ENCODE results near the gene TMEM184C.

Gene TMEM184C

DNA sequence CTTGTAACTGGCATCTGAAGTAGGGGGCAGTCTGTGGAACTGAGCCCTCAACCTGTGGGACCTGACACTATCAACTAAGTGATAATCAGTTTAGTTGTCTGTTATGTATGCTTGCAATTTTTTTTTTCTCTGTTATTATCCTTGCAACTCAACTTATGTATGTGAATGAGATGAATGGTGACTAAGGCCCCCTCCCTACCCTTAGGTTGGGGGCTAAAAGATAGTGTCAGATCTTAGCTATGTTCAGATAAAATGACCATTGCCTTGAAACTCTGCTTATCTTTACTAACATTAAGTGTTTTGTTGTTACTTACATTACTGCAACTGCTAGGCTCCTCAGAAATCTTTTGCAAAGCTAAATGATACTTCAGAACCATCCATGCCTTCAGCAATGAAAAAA lies 31.5 kb downstream of the TMEM184C start:
- DNase-seq (ENCODE audit: low read depth in 1 of 2, low spot score in 1 of 2) = no peak

DNA sequence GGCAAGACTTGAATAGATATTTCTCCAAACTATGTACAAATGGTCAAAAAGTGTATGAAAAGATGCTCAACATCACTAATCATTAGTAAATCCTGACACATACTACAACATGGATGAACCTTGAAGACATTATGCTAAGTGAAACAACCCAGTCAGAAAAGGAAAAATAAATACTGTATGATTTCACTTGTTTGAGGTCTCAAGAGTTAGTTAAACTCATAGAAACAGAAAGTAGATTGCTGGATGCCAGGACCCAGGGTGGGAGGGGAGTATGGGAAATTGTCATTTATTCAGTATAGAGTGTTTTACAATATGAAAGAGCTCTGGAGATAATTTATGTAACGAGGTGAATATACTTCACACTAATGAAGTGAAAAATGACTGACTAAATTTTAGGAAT lies 34.4 kb downstream of the TMEM184C start:
- DNase-seq (ENCODE audit: low read depth in 1 of 2, low spot score in 1 of 2) = no peak

DNA sequence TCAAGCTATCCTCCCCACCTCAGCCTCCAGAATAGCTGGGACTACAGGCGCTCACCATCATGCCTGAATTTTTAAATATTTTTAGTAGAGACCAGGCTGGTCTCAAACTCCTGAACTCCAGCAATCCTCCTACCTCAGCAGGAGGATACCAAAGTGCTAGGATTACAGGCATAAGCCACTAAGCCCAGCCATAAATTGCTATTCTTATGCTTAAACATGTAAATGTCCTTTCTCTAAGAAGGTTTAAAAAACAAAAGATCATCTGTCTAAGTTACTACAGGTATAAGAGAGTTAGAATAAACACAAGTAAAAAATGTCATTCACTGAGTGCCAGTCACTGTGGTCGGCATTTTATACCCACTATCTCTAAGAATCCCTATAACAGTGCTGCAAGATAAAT lies 38.4 kb downstream of the TMEM184C start:
- no peak for DNase-seq (ENCODE audit: low read depth in 1 of 2, low spot score in 1 of 2)

DNA sequence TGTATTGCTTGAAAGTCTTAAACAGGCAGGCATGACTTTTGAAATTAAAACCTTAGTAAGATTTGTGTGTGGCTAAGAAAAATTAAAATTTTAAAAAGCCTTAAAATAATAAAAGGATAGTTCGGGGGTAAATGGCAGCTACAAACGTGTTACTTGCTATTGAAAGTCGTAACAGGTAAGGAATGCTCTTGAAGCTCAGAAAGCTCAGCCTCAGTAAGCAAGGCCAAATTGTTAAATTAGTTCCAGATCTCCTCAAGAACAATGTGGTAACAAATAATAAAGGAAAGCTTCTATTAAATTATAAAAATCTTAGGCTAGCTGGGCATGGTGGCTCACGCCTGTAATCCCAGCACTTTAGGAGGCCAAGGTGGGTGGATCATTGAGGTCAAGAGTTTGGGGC lies 41.3 kb downstream of the TMEM184C start:
- no peak for DNase-seq (ENCODE audit: low read depth in 1 of 2, low spot score in 1 of 2)

DNA sequence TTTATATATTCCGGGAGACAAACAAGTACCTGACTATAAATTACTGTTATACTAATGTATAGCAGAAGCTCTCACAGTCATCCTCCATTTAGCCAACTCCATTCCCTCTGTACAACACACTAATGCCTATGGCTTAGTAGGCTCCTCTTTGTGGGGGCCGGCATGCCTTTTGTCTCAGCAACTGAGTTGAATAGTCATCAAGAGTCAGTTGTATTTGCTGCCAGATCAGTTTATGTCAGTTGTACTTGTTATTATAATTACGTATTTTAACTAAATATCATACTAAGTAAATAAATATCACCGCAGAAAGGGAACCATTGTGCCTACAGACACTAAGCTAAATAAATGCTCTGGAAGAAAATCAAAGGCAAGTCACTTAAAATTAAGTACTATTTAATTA lies 56.9 kb downstream of the TMEM184C start:
- no peak for DNase-seq (ENCODE audit: low read depth in 1 of 2, low spot score in 1 of 2)

DNA sequence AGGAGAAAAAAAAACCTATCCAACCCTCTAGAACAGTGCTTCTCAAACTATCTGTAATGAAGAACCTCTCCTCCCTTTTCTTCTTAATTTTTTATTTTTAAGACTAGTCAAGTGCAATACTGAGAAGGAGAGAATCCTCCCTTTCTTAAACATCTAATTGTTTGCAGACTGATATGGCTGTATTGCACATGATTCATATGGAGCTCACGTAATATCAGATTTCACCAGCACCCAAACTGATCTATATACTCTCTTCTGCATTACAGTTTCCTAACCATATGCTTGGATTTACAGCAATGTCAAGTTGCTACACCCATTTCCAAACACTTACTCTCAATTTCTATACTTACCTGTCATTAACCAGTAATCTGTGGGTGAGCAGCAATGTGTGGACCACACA lies 57.3 kb downstream of the TMEM184C start:
- no peak for DNase-seq (ENCODE audit: low read depth in 1 of 2, low spot score in 1 of 2)

DNA sequence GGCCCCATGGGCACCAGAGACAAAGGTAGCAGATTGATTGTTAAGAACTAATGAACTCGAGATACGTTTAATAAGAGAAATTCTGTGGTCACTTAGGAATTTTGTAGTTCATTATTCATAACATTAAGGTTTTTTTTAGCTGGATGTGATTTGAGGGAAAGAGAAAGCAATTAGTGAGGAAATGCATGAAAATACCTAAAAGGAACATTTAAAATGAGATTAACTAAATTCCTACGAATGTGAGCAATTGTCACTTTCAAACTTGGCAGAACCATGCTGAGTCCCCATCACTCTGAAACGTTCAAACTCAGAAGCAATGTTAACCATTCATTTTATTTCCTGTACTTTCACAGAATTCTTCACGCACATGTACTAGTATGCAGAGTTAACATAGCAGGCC lies 60.9 kb downstream of the TMEM184C start:
- no peak for DNase-seq (ENCODE audit: low read depth in 1 of 2, low spot score in 1 of 2)

DNA sequence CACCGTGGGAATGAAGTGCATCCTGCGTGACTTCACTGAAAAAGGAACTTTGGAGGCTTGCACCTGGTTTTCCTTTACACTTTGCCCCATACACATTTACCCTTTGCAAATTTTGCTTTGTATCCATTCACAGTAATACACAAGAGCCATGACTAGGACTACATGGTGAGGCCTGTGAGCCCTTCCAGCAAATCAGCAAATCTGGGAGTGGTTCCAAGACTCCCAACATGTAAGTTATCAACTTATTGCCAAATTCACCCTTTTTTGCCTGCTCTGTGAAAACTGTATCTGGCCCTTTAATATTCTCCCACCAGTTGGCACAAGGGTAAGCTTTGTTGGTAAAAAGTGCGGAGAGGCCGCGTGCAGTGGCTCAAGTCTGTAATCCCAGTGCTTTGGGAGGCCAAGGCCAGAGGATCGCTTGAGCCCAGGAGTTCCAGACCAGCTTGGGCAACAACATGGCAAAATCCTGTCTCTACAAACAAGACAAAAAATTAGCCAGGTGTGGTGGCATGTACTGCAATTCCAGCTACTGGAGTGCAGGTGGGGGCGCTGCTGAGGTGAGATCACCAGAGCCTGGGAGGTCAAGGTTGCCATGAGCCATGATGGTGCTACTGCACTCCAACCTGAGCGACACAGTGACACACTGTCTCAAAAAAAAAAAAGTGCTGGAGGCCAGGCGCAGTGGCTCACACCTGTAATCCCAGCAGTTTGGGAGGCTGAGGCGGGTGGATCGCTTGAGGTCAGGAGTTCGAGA lies 61.8 kb downstream of the TMEM184C start:
- no peak for DNase-seq (ENCODE audit: low read depth in 1 of 2, low spot score in 1 of 2)

DNA sequence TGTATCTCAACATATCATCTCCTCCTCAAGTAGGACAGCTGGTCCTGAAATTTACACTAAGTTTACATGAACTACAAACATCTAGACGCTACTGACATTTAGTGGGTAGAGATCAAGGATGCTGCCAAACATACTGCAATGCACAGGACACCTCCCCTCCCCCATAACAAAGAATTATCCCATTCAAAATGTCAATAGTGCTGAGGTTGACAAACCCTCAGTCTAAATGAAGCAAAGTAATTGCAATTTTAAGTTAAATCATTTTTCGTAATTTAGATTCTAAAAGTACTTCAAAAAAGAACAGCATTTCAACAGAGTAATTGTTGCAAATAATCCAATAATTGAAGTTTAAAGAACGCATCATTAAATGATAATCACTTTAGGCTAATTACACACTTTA lies 65.6 kb downstream of the TMEM184C start:
- no peak for DNase-seq (ENCODE audit: low read depth in 1 of 2, low spot score in 1 of 2)

DNA sequence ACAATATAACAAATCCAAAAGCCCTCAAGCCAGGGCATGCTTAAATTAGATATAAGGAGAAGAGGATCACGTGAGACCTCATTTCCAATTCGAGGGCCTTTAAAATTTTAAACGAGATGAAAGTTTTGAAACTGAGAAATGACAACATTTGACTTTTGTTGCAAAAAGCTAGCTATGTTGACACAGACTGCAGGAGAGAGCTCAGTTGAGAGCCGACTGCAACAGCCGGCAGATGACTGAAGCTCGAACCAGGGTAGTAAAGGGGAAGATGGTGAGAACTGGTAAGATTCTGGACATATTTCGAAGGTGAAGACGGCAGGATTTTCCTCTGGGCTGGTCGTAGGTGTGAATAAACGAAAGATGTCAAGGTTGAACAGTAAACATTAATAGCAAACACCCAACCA lies 66.0 kb downstream of the TMEM184C start:
- peak in 1 of 2 donors; percentile 5 for DNase-seq (ENCODE audit: low read depth in 1 of 2, low spot score in 1 of 2)

DNA sequence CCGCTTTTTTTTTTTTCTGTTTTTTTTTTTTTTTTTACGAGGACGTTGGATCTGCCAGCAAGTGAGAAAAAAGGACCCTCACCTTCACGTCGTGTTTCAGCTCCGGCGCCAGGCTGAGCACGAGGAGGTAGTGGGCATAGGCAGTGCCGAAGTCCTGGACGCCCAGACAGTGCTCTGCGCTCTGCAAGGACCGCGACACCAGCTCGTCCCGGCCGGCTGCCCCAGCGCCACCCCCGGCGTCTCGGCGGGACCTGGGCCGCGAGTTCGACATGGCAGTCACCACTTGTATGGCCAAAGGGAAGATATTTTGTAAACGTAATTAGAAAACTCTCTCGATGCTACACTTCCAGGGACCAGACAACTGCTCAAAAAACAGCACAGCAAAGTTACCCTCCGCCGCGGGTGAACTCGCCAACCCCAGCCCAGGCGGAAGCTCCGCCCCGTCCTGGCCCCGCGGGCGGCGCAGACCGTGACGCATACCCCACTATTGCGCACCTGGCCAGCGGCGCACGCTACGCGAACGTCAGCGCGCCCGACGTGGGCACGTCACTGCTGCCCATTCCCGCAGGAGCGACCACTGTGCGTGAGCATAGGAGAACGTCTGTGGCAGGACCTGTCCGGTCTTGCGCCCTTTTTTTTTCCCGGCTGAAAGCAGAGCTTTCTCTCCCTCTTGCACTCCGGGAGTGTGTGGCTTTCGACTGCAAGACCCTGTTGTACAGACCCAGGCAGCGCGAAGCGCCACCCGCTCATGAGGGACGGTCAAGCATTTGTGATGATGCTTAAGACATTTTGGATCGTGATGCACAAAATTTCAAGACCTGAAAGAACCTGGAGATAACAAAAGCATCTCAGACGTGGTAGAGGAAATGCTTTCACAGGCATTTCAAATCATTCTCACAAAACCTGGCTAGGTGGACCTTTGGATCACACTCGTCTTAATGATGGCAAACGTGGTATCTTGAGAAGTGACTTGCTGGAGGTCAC lies 66.8 kb downstream of the TMEM184C start, which contains the start of gene PRMT9:
Gene PRMT9, minus strand, starts transcription at position 447 of the 984 bp plus-strand sequence. Its CDS starts 176 bp downstream, at position 271.
- DNase-seq (ENCODE audit: low read depth in 1 of 2, low spot score in 1 of 2) = peak; percentile 69 to 83

DNA sequence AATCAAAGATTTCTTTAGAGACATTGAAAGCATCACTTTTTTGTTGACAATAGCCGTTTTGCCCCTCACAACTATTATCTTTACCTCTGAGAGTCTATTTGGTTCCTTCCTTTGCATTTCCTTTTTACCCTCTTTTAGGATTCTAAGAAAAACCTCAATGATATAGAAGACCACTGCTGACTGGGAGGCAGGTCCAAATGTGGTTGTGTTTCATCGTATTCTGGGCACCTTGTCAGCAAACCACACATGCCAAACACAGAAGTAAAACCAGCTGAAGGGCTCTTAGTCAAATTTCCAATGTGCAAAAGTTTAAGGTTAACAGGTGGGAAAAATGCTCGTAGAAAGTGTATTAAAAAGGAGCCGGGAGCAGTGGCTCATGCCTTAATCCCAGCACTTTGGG lies 71.9 kb downstream of the TMEM184C start:
- DNase-seq (ENCODE audit: low read depth in 1 of 2, low spot score in 1 of 2) = no peak

DNA sequence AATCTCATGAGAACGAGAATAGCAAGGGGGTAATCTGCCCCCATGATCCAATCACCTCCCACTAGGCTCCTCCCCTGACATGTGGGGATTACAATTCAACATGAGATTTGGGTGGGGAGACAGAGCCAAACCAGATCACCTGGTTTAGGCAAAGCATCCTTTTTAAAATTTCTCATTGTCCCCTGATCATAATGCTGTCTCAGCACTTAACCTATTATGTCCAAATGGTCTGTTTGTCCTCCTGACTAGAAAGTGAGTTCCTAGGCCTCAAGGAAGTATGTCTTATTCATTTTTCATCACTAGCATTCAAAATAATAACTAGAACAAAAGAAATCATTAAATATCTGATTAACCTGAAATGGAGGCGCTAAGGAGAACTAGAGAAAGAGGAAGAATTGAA lies 74.6 kb downstream of the TMEM184C start:
- no peak for DNase-seq (ENCODE audit: low read depth in 1 of 2, low spot score in 1 of 2)

DNA sequence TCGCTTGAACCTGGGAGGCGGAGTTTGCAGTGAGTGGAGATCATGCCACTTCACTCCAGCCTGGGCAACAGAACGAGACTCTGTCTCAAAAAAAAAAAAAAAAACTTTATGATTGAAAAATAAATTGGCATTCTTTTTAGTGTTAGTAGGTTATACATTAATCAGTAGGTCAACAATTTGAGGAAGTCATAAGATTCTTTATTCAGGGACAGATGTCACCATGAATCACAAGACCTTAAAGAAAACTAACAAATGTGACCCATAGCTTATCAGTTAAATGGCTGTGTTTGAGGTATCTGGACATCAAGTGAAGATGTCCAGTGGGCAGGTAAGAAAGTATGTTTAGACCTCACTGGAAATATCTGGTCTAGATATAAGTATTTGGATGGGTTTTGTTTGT lies 76.0 kb downstream of the TMEM184C start:
- no peak for DNase-seq (ENCODE audit: low read depth in 1 of 2, low spot score in 1 of 2)

DNA sequence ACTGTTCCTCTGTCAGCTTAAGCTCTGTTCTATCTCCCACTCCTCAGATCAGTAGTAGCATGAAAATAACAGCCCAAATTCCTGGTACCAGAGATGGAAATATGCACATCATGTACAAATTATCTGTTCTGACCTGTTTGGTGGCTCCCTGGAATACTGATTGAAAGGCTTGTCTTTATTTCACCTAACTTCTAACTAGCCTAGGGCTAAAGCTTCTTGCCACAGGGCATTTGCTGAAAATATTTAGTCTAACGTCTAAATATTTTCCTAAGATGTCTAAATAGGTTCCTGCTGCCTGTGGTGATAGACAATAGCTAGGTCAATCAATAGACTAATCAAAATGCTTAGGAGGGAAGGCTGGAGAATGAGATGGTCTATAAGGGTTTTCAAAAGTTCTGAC lies 79.7 kb downstream of the TMEM184C start:
- DNase-seq (ENCODE audit: low read depth in 1 of 2, low spot score in 1 of 2) = no peak

DNA sequence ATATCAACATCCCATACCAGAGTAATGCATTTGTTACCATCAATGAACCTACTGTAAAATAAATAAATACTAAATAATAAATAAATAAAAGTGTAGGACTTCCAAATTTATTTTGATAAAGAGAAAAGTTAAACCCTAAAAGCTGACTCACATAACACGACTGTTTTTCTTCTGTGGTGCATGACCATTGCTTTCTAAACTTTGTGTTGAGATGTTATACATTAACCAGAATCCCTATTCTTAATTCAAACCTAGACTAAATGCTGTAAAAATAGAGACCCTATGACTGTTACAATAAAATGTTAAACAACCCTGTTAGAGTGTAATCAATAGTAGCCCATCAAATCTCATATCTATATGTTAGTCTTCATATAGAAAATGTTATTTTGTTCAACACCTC lies 87.6 kb downstream of the TMEM184C start:
- DNase-seq (ENCODE audit: low read depth in 1 of 2, low spot score in 1 of 2) = no peak

DNA sequence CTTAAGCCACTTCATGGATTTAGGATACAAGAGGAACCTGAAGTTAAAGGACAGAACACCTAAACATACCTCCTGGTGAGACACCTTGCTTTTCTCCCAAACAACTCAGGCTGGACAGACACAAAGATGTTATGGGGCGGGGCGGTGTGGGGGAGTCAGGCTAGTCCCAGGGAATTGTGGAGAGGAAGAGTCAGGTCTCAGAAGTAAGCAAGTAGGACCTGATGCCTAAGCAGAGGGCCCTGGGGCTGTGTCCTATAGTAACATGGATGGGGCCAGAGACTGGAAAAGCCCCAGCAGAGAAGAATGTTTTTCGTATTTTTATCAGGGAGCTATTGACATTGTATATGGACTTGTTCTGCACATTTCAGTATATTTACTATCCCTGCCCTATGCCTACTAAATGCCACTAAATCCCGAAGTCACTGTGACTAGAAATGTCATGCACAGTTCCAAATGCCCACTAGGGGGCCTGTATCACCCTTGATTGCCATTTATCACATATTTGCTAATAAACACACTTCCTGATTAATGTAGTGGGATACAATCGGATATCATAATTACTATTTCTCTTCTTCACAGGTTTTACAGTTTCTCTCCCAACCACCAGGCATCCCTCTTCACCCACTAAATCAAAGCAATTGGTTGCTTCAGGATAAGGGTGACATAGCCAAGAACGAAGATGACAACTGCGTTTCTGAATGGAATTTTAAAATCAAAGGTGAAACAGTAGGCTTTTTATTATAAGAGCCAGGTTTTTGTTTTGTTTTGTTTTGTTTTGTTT lies 90.9 kb downstream of the TMEM184C start:
- peak in 1 of 2 donors; percentile 39 for DNase-seq (ENCODE audit: low read depth in 1 of 2, low spot score in 1 of 2)

DNA sequence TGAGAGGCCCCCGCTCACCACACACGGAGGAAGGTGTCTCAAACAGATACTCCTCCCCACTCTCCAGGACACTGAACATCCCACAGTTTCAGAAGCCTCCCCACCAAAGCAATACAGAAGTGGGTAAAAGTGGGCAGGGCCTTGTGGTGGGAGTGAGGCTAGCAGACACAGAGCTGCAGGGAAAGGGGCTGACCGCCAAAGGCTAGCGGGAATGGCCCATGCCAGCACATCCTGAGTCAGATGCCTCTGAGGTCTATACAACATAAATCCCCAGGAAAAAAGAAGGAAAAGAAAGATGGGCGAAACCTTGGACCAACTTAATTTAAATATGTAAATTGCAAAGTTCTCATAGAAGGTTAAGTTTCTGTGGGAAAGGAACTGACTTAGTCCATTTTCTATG lies 92.8 kb downstream of the TMEM184C start:
- no peak for DNase-seq (ENCODE audit: low read depth in 1 of 2, low spot score in 1 of 2)

DNA sequence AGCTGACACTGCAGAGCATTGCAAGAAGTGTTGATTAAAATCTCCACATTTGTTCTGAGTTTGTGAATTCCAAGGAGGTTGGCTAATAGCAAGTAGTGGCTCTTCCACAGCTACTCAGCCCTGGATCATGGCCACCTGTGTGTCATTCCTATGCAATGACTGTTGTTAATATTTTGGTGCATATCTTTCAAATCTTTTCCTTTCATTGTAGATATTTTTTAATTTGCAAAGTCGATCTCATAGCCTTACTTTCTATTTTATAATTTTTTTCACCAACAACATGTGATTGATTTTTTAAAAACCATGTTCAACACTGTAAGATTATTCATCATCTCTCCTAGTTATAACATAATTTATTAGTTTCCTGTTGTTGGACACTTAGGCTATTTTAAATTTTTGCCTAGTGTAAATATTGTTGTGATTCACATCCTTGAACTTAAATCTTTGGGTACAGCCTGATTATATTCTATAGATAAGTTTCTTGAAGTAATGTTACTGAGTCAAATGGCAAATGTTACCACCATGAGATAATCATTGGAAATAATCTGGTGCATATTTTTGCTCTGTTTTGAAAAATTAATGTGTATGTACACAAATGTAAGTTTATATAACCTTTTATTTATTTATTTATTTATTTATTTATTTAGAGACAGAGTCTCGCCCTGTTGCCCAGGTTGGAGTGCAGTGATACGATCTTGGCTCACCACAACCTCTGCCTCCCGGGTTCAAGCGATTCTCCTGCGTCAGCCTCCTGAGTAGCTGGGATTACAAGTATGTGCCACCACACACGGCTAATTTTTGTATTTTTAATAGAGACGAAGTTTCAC lies 97.6 kb downstream of the TMEM184C start:
- no peak for DNase-seq (ENCODE audit: low read depth in 1 of 2, low spot score in 1 of 2)

DNA sequence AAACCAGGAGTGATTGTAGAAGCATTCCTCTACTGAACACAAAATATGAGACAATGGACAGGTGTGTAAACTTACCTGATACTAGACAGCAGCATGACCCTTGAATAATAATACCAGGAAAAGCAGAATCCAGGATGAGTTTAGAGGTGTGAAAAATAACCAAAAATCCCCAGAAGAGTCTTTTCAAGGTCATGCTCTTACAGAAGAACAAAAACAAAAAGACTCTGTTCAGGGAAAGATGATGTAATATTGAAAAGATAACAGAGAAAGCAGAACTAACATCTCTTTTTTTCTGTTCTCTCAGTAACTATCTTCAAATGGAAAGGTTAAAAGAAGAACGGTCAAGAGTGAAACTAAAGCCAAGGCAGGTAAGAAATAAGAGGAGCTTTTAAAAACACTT lies 100.7 kb downstream of the TMEM184C start:
- DNase-seq (ENCODE audit: low read depth in 1 of 2, low spot score in 1 of 2) = no peak
